Activated T-cell treated with anti-CD3 and anti-CD28 coated beads, Interleukin-2, amount 50 U/mL, for 72 hours (primary cell): Measurements from ENCODE around the gene MTG1. TPM values are rescaled to one million over a fixed set of nuclear protein-coding genes. Genes with fewer than 3 reads are reported as not detected.

Experiments used
- ATAC-seq, 2 donors: fragments of 150-1000 bp; cut with Tn5 transposase; replicated peaks in 1 of 2; 2 replicates each; pipeline ENCODE4 v1.10.0; 2021; ENCODE audit warnings: moderate library complexity in 2 of 2, mild to moderate bottlenecking in 1 of 2
- DNase-seq, 2 donors: peaks; one replicate each; pipeline ENCODE4 v3.0.0; 2021 to 2022; ENCODE audit warnings: mixed read lengths in 1 of 2
- H3K27ac Mint-ChIP-seq: one replicate; pipeline ENCODE4 v1.8.0; 2022; ENCODE audit warnings: mild to moderate bottlenecking, moderate library complexity, mixed read lengths
- H3K27me3 Mint-ChIP-seq: one replicate; pipeline ENCODE4 v1.8.0; 2022; ENCODE audit warnings: low read depth, mixed read lengths
- H3K36me3 Mint-ChIP-seq, 2 donors: one replicate each; pipeline ENCODE4 v1.8.0; 2022; ENCODE audit warnings: mixed read lengths in 2 of 2, mild to moderate bottlenecking in 1 of 2; ENCODE audit not compliant: insufficient read depth in 2 of 2
- H3K4me1 Mint-ChIP-seq: one replicate; pipeline ENCODE4 v1.8.0; 2022; ENCODE audit warnings: low read depth, mixed read lengths
- H3K4me3 Mint-ChIP-seq, 2 donors: one replicate each; pipeline ENCODE4 v1.8.0; 2022; ENCODE audit warnings: mild to moderate bottlenecking in 2 of 2, mixed read lengths in 2 of 2, moderate library complexity in 2 of 2
- H3K9me3 Mint-ChIP-seq, 2 donors: one replicate each; pipeline ENCODE4 v1.8.0; 2022; ENCODE audit warnings: mixed read lengths in 2 of 2
- total RNA-seq, 2 donors: library from RNA; stranded (reverse); gene quantifications; one replicate each; pipeline ENCODE4 v1.2.3, GENCODE V29; 2022

The MTG1 gene
- total RNA-seq, 2 donors from 2014 or later = 58.0 to 67.2 TPM

- H3K9me3 Mint-ChIP-seq = peaks cover 7 to 12% of the 10 kb centered on the region in 2 donors
- no peak overlapping the region for H3K4me3 Mint-ChIP-seq
- peaks cover 11 to 13% of the 10 kb centered on the region in 2 donors for H3K36me3 Mint-ChIP-seq
- ATAC-seq (no peak), DNase-seq (no peak)
- H3K4me1 Mint-ChIP-seq = no peaks in the 10 kb centered on the region
- no peaks in the 10 kb centered on the region for H3K27me3 Mint-ChIP-seq
- H3K27ac Mint-ChIP-seq = no peak overlapping the region
Measured at GRCh38 chr10:133452453-133452852, 58.5 kb downstream of the MTG1 start.

- ATAC-seq = peak; percentile 27 to 74
- DNase-seq = no peak
- peaks cover 3% of the 10 kb centered on the region in 2 donors for H3K36me3 Mint-ChIP-seq
Measured at GRCh38 chr10:133453516-133454203, 59.7 kb downstream of the MTG1 start, which contains the start of gene SCART1. TSS of gene SCART1 (plus strand) at chr10:133453945. CDS start at chr10:133453998, 53 bp downstream.

GRCh38 chr10:133454204-133454893 lies 60.4 kb downstream of the MTG1 start:
- no peaks in the 10 kb centered on the region for H3K4me1 Mint-ChIP-seq
- no peak for ATAC-seq

More at GRCh38 chr10:133453516-133454203, 59.7 kb downstream of the MTG1 start, which contains the start of gene SCART1:
- peaks cover 4 to 6% of the 10 kb centered on the region in 2 donors for H3K9me3 Mint-ChIP-seq
- H3K4me1 Mint-ChIP-seq = no peaks in the 10 kb centered on the region
- H3K27me3 Mint-ChIP-seq = no peaks in the 10 kb centered on the region
- H3K27ac Mint-ChIP-seq = no peak within 1 kb of the TSS
- H3K4me3 Mint-ChIP-seq = no peak within 1 kb of the TSS

GRCh38 chr10:133455196-133455595 lies 61.2 kb downstream of the MTG1 start:
- H3K4me3 Mint-ChIP-seq = no peak overlapping the region
- DNase-seq (no peak), ATAC-seq (no peak)
- H3K36me3 Mint-ChIP-seq = no peaks in the 10 kb centered on the region
- H3K9me3 Mint-ChIP-seq = no peaks in the 10 kb centered on the region
- H3K4me1 Mint-ChIP-seq = no peaks in the 10 kb centered on the region
- no peaks in the 10 kb centered on the region for H3K27me3 Mint-ChIP-seq
- no peak overlapping the region for H3K27ac Mint-ChIP-seq

More at GRCh38 chr10:133454204-133454893, 60.4 kb downstream of the MTG1 start:
- Mint-ChIP-seq H3K9me3 (peaks cover 1% of the 10 kb centered on the region in 2 donors), H3K27me3 (no peaks in the 10 kb centered on the region), H3K27ac (no peak overlapping the region), H3K36me3 (peaks cover 1 to 2% of the 10 kb centered on the region in 2 donors), H3K4me3 (no peak overlapping the region)
- DNase-seq = no peak

GRCh38 chr10:133455611-133456031 lies 61.7 kb downstream of the MTG1 start:
- ATAC-seq = no peak
- no peaks in the 10 kb centered on the region for H3K36me3 Mint-ChIP-seq
- no peak overlapping the region for H3K27ac Mint-ChIP-seq
- no peaks in the 10 kb centered on the region for H3K9me3 Mint-ChIP-seq
- no peak overlapping the region for H3K4me3 Mint-ChIP-seq
- no peaks in the 10 kb centered on the region for H3K27me3 Mint-ChIP-seq
- no peaks in the 10 kb centered on the region for H3K4me1 Mint-ChIP-seq
- DNase-seq = no peak

- no peaks in the 10 kb centered on the region for H3K27me3 Mint-ChIP-seq
- no peak overlapping the region for H3K27ac Mint-ChIP-seq
- DNase-seq (no peak), ATAC-seq (no peak)
- H3K4me1 Mint-ChIP-seq = no peaks in the 10 kb centered on the region
- H3K9me3 Mint-ChIP-seq = no peaks in the 10 kb centered on the region
- H3K36me3 Mint-ChIP-seq = no peaks in the 10 kb centered on the region
- no peak overlapping the region for H3K4me3 Mint-ChIP-seq
Measured at GRCh38 chr10:133456041-133456951, 62.3 kb downstream of the MTG1 start.

GRCh38 chr10:133457100-133457841 lies 63.3 kb downstream of the MTG1 start:
- DNase-seq = no peak
- Mint-ChIP-seq H3K27ac (no peak overlapping the region), H3K9me3 (no peaks in the 10 kb centered on the region), H3K36me3 (no peaks in the 10 kb centered on the region), H3K4me3 (no peak overlapping the region), H3K4me1 (no peaks in the 10 kb centered on the region), H3K27me3 (no peaks in the 10 kb centered on the region)
- ATAC-seq = no peak

- ATAC-seq = no peak
- no peak for DNase-seq
- Mint-ChIP-seq H3K9me3 (no peaks in the 10 kb centered on the region), H3K27ac (no peak overlapping the region), H3K4me1 (no peaks in the 10 kb centered on the region), H3K36me3 (no peaks in the 10 kb centered on the region), H3K27me3 (no peaks in the 10 kb centered on the region), H3K4me3 (no peak overlapping the region)
Measured at GRCh38 chr10:133458021-133458709, 64.2 kb downstream of the MTG1 start.

- DNase-seq (no peak), ATAC-seq (no peak)
- no peaks in the 10 kb centered on the region for H3K9me3 Mint-ChIP-seq
- no peak overlapping the region for H3K27ac Mint-ChIP-seq
- H3K4me1 Mint-ChIP-seq = no peaks in the 10 kb centered on the region
- H3K36me3 Mint-ChIP-seq = no peaks in the 10 kb centered on the region
- H3K27me3 Mint-ChIP-seq = no peaks in the 10 kb centered on the region
- no peak overlapping the region for H3K4me3 Mint-ChIP-seq
Measured at GRCh38 chr10:133458710-133459453, 64.9 kb downstream of the MTG1 start.

- no peak for DNase-seq
- H3K4me3 Mint-ChIP-seq = no peak overlapping the region
Measured at GRCh38 chr10:133459454-133460207, 65.7 kb downstream of the MTG1 start.

GRCh38 chr10:133460208-133460769 lies 66.3 kb downstream of the MTG1 start:
- Mint-ChIP-seq H3K4me1 (no peaks in the 10 kb centered on the region), H3K27me3 (no peaks in the 10 kb centered on the region)
- DNase-seq = no peak

More at GRCh38 chr10:133459454-133460207, 65.7 kb downstream of the MTG1 start:
- no peak overlapping the region for H3K27ac Mint-ChIP-seq
- ATAC-seq = no peak
- no peaks in the 10 kb centered on the region for H3K4me1 Mint-ChIP-seq
- no peaks in the 10 kb centered on the region for H3K27me3 Mint-ChIP-seq
- H3K36me3 Mint-ChIP-seq = no peaks in the 10 kb centered on the region
- H3K9me3 Mint-ChIP-seq = no peaks in the 10 kb centered on the region

More at GRCh38 chr10:133460208-133460769, 66.3 kb downstream of the MTG1 start:
- H3K4me3 Mint-ChIP-seq = no peak overlapping the region
- ATAC-seq = no peak
- no peak overlapping the region for H3K27ac Mint-ChIP-seq
- H3K9me3 Mint-ChIP-seq = no peaks in the 10 kb centered on the region
- H3K36me3 Mint-ChIP-seq = no peaks in the 10 kb centered on the region
